Mesothelial cell of epicardium (in vitro differentiated cells): Measurements from ENCODE around the gene ALOX15B. TPM values are rescaled to one million over a fixed set of nuclear protein-coding genes. Genes with fewer than 3 reads are reported as not detected.

Experiments used
- DNase-seq, 2 experiments: peaks; one replicate each; pipeline ENCODE4 v3.0.0; 2021; ENCODE audit warnings: low spot score in 2 of 2; ENCODE audit not compliant: unreplicated experiment in 2 of 2
- H3K27ac Mint-ChIP-seq: 2 replicates; pipeline ENCODE4 v1.8.0; 2021; ENCODE audit warnings: mixed read lengths
- H3K27me3 Mint-ChIP-seq: 2 replicates; pipeline ENCODE4 v1.8.0; 2021; ENCODE audit warnings: low read depth, mixed read lengths
- H3K36me3 Mint-ChIP-seq: 2 replicates; pipeline ENCODE4 v1.8.0; 2021; ENCODE audit warnings: mixed read lengths
- H3K4me1 Mint-ChIP-seq: 2 replicates; pipeline ENCODE4 v1.8.0; 2021; ENCODE audit warnings: mixed read lengths
- H3K4me3 Mint-ChIP-seq: 2 replicates; pipeline ENCODE4 v1.8.0; 2021; ENCODE audit warnings: mild to moderate bottlenecking, moderate library complexity, mixed read lengths
- H3K9me3 Mint-ChIP-seq: 2 replicates; pipeline ENCODE4 v1.8.0; 2021; ENCODE audit warnings: mixed read lengths
- CTCF ChIP-seq: fragments of 200-600 bp; sonication (generic); IDR thresholded peaks from one replicate; pipeline ENCODE4 v1.5.0; 2021; ENCODE audit warnings: antibody characterized with exemption; ENCODE audit not compliant: unreplicated experiment
- total RNA-seq: library from RNA; stranded (reverse); gene quantifications from 3 replicates; pipeline ENCODE4 v1.2.1, GENCODE V29; 2021

The ALOX15B gene
- total RNA-seq, 1 donor from 2014 or later = not detected

GRCh38 chr17:7993972-7994589, 44.8 kb upstream of the ALOX15B start:
- peaks cover 4% of the 10 kb centered on the region for H3K4me1 Mint-ChIP-seq
- no peak overlapping the region for H3K27ac Mint-ChIP-seq
- H3K36me3 Mint-ChIP-seq = no peaks in the 10 kb centered on the region
- peaks cover 20% of the 10 kb centered on the region for H3K27me3 Mint-ChIP-seq
- H3K9me3 Mint-ChIP-seq = no peaks in the 10 kb centered on the region
- no peak for DNase-seq
- TF ChIP-seq CTCF = no peak
- no peak overlapping the region for H3K4me3 Mint-ChIP-seq

GRCh38 chr17:7995724-7996123, 43.1 kb upstream of the ALOX15B start:
- TF ChIP-seq CTCF = no peak
- no peak for DNase-seq
- Mint-ChIP-seq H3K4me3 (no peak overlapping the region), H3K9me3 (no peaks in the 10 kb centered on the region), H3K27ac (no peak overlapping the region), H3K27me3 (peaks cover 30% of the 10 kb centered on the region), H3K4me1 (no peaks in the 10 kb centered on the region), H3K36me3 (no peaks in the 10 kb centered on the region)

- no peak overlapping the region for H3K27ac Mint-ChIP-seq
- H3K27me3 Mint-ChIP-seq = peaks cover 42% of the 10 kb centered on the region
- no peak overlapping the region for H3K4me3 Mint-ChIP-seq
- H3K36me3 Mint-ChIP-seq = no peaks in the 10 kb centered on the region
- no peak for TF ChIP-seq CTCF
- no peak for DNase-seq
- H3K9me3 Mint-ChIP-seq = no peaks in the 10 kb centered on the region
- no peaks in the 10 kb centered on the region for H3K4me1 Mint-ChIP-seq
Measured at GRCh38 chr17:7997186-7997585, 41.7 kb upstream of the ALOX15B start.

- no peak for TF ChIP-seq CTCF
- peaks cover 72% of the 10 kb centered on the region for H3K27me3 Mint-ChIP-seq
- H3K4me3 Mint-ChIP-seq = peak within 1 kb of the TSS; percentile 6
- DNase-seq = no peak
- H3K27ac Mint-ChIP-seq = no peak within 1 kb of the TSS
- no peaks in the 10 kb centered on the region for H3K9me3 Mint-ChIP-seq
- no peaks in the 10 kb centered on the region for H3K4me1 Mint-ChIP-seq
- no peaks in the 10 kb centered on the region for H3K36me3 Mint-ChIP-seq
Measured at GRCh38 chr17:8001976-8002720, 36.7 kb upstream of the ALOX15B start, which contains the start of gene GUCY2D. Gene GUCY2D (plus strand): TSS chr17:8002615. CDS start chr17:8003048, 433 bp downstream.

- Mint-ChIP-seq H3K27ac (no peak overlapping the region), H3K4me3 (no peak overlapping the region), H3K27me3 (peaks cover 80% of the 10 kb centered on the region), H3K4me1 (no peaks in the 10 kb centered on the region), H3K9me3 (no peaks in the 10 kb centered on the region), H3K36me3 (no peaks in the 10 kb centered on the region)
- TF ChIP-seq CTCF = no peak
- no peak for DNase-seq
Measured at GRCh38 chr17:8002721-8003593, 35.9 kb upstream of the ALOX15B start.
